Middle frontal gyrus (tissue), 1 donor: ENCODE measurements around the gene KMT5C.
"Not testable (repeated sequence)": the region's sequence is repeated elsewhere in the genome, so short reads cannot be mapped to it uniquely, and the experiment has no call there.

Source experiments
- DNase-seq: peaks from one replicate; pipeline ENCODE4 v3.0.0-alpha.2; 2015; ENCODE audit warnings: low spot score; ENCODE audit errors: extremely low spot score

Gene KMT5C

DNA sequence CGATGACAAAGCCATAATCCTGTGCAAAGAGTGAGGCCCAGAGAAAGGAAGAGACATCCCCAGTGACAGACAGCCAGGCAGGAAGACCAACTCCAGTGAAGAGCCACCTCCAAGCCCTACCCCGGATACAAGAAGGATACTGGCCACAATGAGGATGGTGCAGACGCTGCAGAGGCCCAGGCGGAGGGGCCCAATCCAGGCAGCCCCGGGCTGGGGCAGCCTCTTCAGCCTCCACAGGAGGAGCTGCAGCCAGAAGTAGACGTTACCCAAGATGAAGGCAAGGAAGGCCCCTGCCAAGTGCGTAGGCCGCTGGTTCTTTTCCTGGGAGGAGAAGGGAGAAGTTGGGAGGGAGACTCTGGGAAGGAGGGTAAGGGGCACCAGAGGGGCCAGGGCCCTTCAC lies 23.0 kb upstream of the KMT5C start:
- no peak for DNase-seq

GRCh38 chr19:55319785-55320184 lies 19.9 kb upstream of the KMT5C start:
- no peak for DNase-seq

GRCh38 chr19:55320844-55321419 lies 18.7 kb upstream of the KMT5C start:
- no peak for DNase-seq

GRCh38 chr19:55321466-55322137 lies 18.1 kb upstream of the KMT5C start:
- no peak for DNase-seq

GRCh38 chr19:55322204-55322885 lies 17.3 kb upstream of the KMT5C start:
- no peak for DNase-seq

- DNase-seq, result no peak
These were observed 15.0 kb upstream of the KMT5C start for GRCh38 chr19:55324662-55325061.

GRCh38 chr19:55325172-55325571 lies 14.5 kb upstream of the KMT5C start, which contains the start of gene TMEM150B:
Gene TMEM150B (minus strand): TSS chr19:55325341. CDS start chr19:55321036, 4,305 bp downstream.
- no peak for DNase-seq

DNA sequence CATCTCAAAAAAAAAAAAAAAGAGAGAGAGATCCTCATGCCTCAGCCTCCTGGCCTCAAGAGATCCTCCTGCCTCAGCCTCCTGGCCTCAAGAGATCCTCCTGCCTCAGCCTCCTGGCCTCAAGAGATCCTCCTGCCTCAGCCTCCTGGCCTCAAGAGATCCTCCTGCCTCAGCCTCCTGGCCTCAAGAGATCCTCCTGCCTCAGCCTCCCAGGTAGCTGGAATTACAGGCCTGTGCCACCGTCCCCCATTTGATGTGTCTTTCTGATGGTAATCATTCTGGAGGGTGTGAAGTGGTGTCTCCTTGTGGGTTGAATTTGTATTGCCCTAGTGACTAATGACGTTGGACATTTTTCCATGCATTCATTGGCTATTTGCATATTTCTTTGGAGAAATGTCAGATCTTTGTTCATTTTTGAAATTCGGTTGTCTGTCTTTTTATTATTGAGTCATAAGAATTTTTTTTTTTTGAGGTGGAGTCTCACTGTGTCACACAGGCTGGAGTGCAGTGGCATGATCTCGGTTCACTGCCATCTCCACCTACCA lies 10.8 kb upstream of the KMT5C start:
- DNase-seq, result not testable (repeated sequence)

DNA sequence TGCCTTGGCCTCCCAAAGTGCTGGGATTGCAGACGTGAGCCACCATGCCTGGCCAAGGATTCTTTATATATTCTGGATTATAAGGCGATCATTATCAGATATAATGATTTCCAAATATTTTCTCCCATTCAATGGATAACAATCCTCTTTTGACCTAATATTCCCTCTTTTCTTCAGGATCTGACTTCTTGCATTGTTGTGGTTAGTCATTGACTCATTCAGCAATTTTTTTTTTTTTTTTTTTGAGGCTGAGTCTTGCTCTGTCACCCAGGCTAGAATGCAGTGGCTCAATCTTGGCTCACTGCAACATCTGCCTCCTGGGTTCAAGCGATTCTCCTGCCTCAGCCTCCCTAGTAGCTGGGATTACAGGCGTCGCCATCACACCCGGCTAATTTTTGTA lies 9.9 kb upstream of the KMT5C start:
- not testable (repeated sequence) for DNase-seq

DNA sequence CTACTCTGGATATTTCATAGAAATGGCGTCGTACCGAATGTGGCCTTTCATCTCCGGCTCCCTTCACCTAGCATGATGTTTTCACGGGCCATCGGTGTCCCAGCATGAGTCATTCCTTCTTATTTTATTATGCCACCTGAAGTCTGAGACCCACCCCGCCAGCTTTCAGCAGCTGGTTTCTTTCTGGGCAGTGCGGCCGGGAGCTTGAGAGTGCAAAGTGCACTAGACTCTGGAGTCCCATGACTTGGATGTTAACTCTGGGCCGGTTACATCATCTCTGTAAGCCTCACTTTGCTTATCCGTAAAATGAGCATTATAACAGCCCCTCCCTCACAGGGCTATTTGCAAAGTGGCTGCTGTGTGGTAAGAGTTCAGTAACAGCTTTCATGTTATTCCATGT lies 5.8 kb upstream of the KMT5C start:
- DNase-seq, result no peak

DNA sequence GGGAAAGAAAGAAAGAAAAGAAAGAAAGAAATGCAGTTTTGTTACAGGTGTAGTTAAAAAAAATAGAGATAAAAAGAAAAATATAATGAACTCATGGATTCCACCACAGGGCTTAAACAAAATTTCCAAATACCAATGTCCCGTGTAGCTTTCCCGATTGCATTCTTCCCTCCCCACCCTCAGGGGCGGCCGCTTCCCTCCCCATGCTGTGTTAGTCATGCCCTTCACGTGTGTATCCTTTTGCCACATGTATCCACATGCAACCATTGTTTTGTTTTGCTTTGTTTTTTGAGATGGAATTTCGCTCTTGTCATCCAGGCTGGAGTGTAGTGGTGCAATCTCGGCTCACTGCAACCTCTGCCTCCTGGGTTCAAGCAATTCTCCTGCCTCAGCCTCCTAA lies 3.6 kb upstream of the KMT5C start:
- DNase-seq, result no peak

- DNase-seq, result no peak
These were observed 460 bp downstream of the KMT5C start for GRCh38 chr19:55339889-55340783.

- no peak for DNase-seq
These were observed 1.1 kb downstream of the KMT5C start for GRCh38 chr19:55340784-55341147.

GRCh38 chr19:55341171-55341588 lies 1.5 kb downstream of the KMT5C start:
- no peak for DNase-seq

GRCh38 chr19:55341595-55342531 lies 2.2 kb downstream of the KMT5C start:
- DNase-seq, result no peak

GRCh38 chr19:55344444-55344843 lies 4.8 kb downstream of the KMT5C start:
- DNase-seq, result no peak

DNA sequence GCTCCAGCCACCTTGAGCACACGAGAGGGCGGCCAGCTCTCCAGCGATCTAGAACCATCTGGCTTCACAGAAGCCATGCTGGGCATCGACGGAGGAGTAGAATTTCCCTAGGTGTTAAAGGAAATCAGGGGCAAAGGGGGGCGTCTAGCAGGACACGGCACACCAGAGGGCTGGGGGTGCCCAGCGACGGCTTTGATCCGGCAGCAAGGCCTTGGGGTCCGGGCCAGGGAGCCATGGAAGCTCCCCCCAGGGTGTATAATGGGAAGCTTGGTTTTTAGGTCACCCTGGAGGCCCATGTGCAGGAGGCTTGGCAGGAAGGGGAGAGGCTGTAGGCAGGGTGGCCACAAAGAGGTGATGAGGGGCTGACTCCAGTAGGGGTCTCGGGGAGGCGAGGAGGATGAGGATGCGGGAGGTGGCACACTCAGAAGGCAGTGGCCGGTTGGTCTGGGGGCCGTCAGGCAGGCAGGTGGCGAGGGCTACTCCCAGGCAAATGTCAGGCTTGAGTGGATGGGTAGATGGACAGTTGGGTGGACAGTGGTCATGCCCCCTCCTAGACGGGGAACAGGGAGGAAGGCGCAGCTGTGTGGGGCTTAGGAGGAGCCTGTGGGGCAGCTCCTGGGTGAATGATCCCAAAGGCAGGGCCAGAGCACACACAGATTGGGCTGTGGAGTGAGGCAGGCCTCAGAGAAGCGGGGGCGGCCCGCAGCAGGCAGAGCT lies 5.6 kb downstream of the KMT5C start:
- no peak for DNase-seq

GRCh38 chr19:55345818-55346724 lies 6.4 kb downstream of the KMT5C start:
- DNase-seq, result no peak
